Loucy (cell line): Measurements from ENCODE around the gene COX8C.
"Not testable (repeated sequence)": the region's sequence is repeated elsewhere in the genome, so short reads cannot be mapped to it uniquely, and the experiment has no call there.

Experiments used
- H2AFZ ChIP-seq: fragments of 200-600 bp; sonication (generic); 2 replicates; pipeline ENCODE4 v1.6.0; 2016; ENCODE audit warnings: antibody characterized with exemption, mild to moderate bottlenecking, low read length, moderate library complexity
- H3F3A ChIP-seq: fragments of 200-600 bp; 2 replicates; pipeline ENCODE4 v1.6.0; 2016; ENCODE audit warnings: antibody characterized with exemption, low read depth, mild to moderate bottlenecking
- H3K27me3 ChIP-seq: fragments of 200-600 bp; sonication (generic); 2 replicates; pipeline ENCODE4 v1.6.1; 2014; ENCODE audit warnings: low read length, mild to moderate bottlenecking; ENCODE audit not compliant: insufficient read depth, poor library complexity, severe bottlenecking
- H3K36me3 ChIP-seq: fragments of 200-600 bp; sonication (generic); 2 replicates; pipeline ENCODE4 v1.6.1; 2016; ENCODE audit warnings: low read length; ENCODE audit not compliant: insufficient read depth
- H3K4me1 ChIP-seq: fragments of 200-600 bp; sonication (generic); 2 replicates; pipeline ENCODE4 v1.5.1; 2014; ENCODE audit warnings: low read length, mild to moderate bottlenecking; ENCODE audit not compliant: insufficient read depth, poor library complexity, severe bottlenecking
- H3K4me2 ChIP-seq: fragments of 200-600 bp; sonication (generic); 2 replicates; pipeline ENCODE4 v1.6.0; 2014; ENCODE audit warnings: antibody characterized with exemption, low read length, low read depth, mild to moderate bottlenecking; ENCODE audit not compliant: poor library complexity, severe bottlenecking
- H3K4me3 ChIP-seq: fragments of 200-600 bp; sonication (generic); 2 replicates; pipeline ENCODE4 v1.5.1; 2014; ENCODE audit warnings: low read length, mild to moderate bottlenecking, mixed read lengths; ENCODE audit not compliant: poor library complexity, severe bottlenecking
- H3K79me2 ChIP-seq: fragments of 200-600 bp; sonication (generic); 2 replicates; pipeline ENCODE4 v1.6.1; 2014; ENCODE audit warnings: low read length; ENCODE audit not compliant: insufficient read depth
- H3K9ac ChIP-seq: fragments of 200-600 bp; sonication (generic); 2 replicates; pipeline ENCODE4 v1.6.0; 2014; ENCODE audit warnings: mild to moderate bottlenecking, low read depth, low read length, moderate library complexity; ENCODE audit not compliant: poor library complexity, severe bottlenecking
- H3K9me2 ChIP-seq: fragments of 200-600 bp; sonication (generic); replicated peaks from 2 replicates; pipeline ENCODE4 v1.6.1; 2016; ENCODE audit warnings: low read depth, low read length, mixed read lengths
- H3K9me3 ChIP-seq: fragments of 200-600 bp; sonication (generic); 2 replicates; pipeline ENCODE4 v1.6.1; 2014; ENCODE audit warnings: mild to moderate bottlenecking, antibody characterized with exemption, low read length, low read depth; ENCODE audit not compliant: insufficient read depth
- H4K20me1 ChIP-seq: fragments of 200-600 bp; sonication (generic); 2 replicates; pipeline ENCODE4 v1.6.0; 2014; ENCODE audit warnings: antibody characterized with exemption, low read length, mild to moderate bottlenecking; ENCODE audit not compliant: insufficient read depth, poor library complexity, severe bottlenecking
- EZH2phosphoT487 ChIP-seq: fragments of 200-600 bp; IDR thresholded peaks from 2 replicates; pipeline ENCODE4 v1.6.1; 2018; ENCODE audit warnings: antibody characterized with exemption, mild to moderate bottlenecking, moderate library complexity, borderline replicate concordance
- TF ChIP-seq, protein P1 (sequence below): fragments of 200-600 bp; sonication (generic); conservative IDR thresholded peaks from 2 replicates; pipeline ENCODE4 v1.5.1; 2014; ENCODE audit warnings: mild to moderate bottlenecking, antibody characterized with exemption, low read length

Gene COX8C

DNA sequence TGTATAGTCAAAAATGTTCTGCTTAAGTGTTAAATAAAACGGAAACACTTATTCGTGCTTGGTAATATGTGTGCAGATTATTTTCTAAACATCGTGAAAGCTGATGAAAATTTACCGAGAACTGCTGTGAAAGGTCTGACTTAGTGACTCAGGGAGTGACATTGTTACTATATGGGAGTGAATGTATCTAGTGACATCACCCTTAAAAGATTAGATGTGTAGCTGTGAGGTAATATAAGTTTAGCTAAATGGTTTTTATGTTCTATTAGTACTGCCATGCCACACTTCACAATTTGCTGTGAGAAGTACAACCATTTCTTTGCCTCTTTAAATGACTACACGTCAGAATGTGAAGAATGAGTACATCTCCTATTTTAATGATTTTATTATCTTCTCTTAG, 1.3 kb downstream of the COX8C start:
- peak overlapping the region; percentile 75 for H3K4me3 ChIP-seq
- no peaks in the 10 kb centered on the region for H3K9me2 ChIP-seq
- peaks cover 20% of the 10 kb centered on the region for H3K9me3 ChIP-seq
- peaks cover 88% of the 10 kb centered on the region for H3K4me1 ChIP-seq
- H4K20me1 ChIP-seq: no peaks in the 10 kb centered on the region
- no peaks in the 10 kb centered on the region for H3K27me3 ChIP-seq
- H3F3A ChIP-seq: peaks cover 26% of the 10 kb centered on the region
- H3K9ac ChIP-seq: peak overlapping the region; percentile 94
- peaks cover 65% of the 10 kb centered on the region for H3K79me2 ChIP-seq
- H3K4me2 ChIP-seq: peak overlapping the region; percentile 97
- H2AFZ ChIP-seq: no peak overlapping the region
- TF ChIP-seq, protein P1, sequence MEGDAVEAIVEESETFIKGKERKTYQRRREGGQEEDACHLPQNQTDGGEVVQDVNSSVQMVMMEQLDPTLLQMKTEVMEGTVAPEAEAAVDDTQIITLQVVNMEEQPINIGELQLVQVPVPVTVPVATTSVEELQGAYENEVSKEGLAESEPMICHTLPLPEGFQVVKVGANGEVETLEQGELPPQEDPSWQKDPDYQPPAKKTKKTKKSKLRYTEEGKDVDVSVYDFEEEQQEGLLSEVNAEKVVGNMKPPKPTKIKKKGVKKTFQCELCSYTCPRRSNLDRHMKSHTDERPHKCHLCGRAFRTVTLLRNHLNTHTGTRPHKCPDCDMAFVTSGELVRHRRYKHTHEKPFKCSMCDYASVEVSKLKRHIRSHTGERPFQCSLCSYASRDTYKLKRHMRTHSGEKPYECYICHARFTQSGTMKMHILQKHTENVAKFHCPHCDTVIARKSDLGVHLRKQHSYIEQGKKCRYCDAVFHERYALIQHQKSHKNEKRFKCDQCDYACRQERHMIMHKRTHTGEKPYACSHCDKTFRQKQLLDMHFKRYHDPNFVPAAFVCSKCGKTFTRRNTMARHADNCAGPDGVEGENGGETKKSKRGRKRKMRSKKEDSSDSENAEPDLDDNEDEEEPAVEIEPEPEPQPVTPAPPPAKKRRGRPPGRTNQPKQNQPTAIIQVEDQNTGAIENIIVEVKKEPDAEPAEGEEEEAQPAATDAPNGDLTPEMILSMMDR: no peak
- no peak for TF ChIP-seq EZH2phosphoT487
- H3K36me3 ChIP-seq: no peaks in the 10 kb centered on the region

DNA sequence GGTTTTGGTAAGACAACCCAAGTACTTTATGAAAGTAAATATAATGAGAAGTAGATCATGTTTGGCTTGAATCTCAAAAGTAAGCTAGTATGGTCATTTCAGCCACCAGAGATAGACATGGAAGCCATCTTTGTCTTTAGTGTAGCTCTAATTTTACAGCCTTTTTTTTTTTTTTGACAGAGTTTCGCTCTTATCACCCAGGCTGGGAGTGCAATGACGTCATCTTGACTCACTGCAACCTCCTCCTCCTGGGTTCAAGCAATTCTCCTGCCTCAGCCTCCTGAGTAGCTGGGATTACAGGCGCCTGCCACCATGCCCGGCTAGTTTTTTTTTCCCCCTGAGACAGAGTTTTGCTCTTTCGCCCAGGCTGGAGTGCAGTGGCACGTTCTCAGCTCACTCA, 7.9 kb downstream of the COX8C start:
- H3K9me2 ChIP-seq, H2AFZ ChIP-seq, H3K36me3 ChIP-seq, H3K9ac ChIP-seq, H4K20me1 ChIP-seq, H3F3A ChIP-seq, H3K27me3 ChIP-seq, H3K9me3 ChIP-seq: not testable (repeated sequence)
- peak overlapping the region; percentile 97 for H3K4me2 ChIP-seq
- H3K4me1 ChIP-seq: peaks cover 47% of the 10 kb centered on the region
- H3K79me2 ChIP-seq: peaks cover 73% of the 10 kb centered on the region
- peak overlapping the region; percentile 75 for H3K4me3 ChIP-seq

DNA sequence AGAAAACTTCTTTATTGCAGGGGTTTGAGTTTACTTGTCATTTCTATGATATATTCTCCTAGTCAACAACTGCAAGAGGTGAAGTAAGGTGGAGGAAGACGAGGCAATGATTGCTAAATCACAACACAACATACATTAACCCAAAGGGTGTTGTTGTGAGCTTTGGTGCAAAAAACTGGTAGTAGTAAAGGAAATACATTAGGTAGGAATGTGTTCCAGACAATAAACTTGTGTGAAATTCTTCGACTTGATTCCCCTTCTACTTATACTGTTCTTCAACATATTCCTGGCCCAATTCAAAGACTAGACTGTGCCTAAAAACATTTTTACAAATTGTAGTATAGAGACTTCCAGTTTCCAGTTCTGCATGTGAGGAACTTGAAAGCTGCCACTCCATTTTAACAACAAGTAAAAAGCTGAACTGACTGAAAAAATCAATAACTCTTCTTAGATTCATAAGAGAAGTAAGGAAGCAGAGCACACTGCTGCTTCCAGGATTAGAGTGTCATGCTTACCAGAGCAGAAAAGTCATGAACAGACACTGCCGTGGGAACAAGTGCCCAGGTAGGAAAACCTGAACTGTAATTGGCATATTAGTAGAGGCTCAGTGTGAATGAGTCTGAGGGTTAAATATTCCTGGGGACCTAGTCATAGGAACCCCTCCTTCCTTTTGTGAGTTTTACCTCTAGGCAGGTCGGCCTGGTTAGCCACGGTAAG, 22.2 kb downstream of the COX8C start:
- Histone ChIP-seq H3K4me1 (peaks cover 9% of the 10 kb centered on the region), H3K4me2 (peak overlapping the region; percentile 8), H2AFZ (0 out of 2 replicates have a peak overlapping the region, but pooled peaks have one; percentile 4), H3K9ac (no peak overlapping the region), H3K4me3 (no peak overlapping the region), H4K20me1 (no peaks in the 10 kb centered on the region), H3F3A (no peaks in the 10 kb centered on the region), H3K9me2 (no peaks in the 10 kb centered on the region), H3K27me3 (no peaks in the 10 kb centered on the region), H3K79me2 (peaks cover 4% of the 10 kb centered on the region; the same call in 1 of the 2 replicates), H3K9me3 (peaks cover 6% of the 10 kb centered on the region; the same call in 1 of the 2 replicates), H3K36me3 (no peaks in the 10 kb centered on the region)
- TF ChIP-seq, protein P1: no peak
- TF ChIP-seq EZH2phosphoT487: no peak
